NT2/D1 (cell line): Measurements from ENCODE around the gene UPK3B.
"Not testable (repeated sequence)": the region's sequence is repeated elsewhere in the genome, so short reads cannot be mapped to it uniquely, and the experiment has no call there.

Experiments used
- SUZ12 ChIP-seq: IDR thresholded peaks from 2 replicates; pipeline ENCODE4 v1.6.1; 2011; ENCODE audit not compliant: insufficient read length, insufficient read depth; ENCODE audit errors: extremely low read depth
- YY1 ChIP-seq: IDR thresholded peaks from 2 replicates; pipeline ENCODE4 v1.6.1; 2011; ENCODE audit not compliant: insufficient read length, insufficient read depth
- ZNF274 ChIP-seq: IDR thresholded peaks from 2 replicates; pipeline ENCODE4 v1.6.1; 2011; ENCODE audit warnings: mild to moderate bottlenecking, low read depth, low read length

GRCh38 chr7:76543197-76543596 is 32.8 kb downstream of the UPK3B start, which contains the start of gene SPDYE16:
- TF ChIP-seq ZNF274, YY1, SUZ12: not testable (repeated sequence)
